ENCODE data around the gene FOSL1.
A peak's percentile ranks its signal among the peaks of the same experiment; 100 is the strongest.

FOSL1 gene

GRCh38 chr11:65919573-65920371 lies 19.6 kb upstream of the FOSL1 start:
- peak; percentile 78 for DNase-seq

- DNase-seq: peak; percentile 99
Measured at GRCh38 chr11:65919141-65919572, 19.0 kb upstream of the FOSL1 start, which contains the start of gene DRAP1. Gene DRAP1 (plus strand): TSS chr11:65919426. CDS start chr11:65919502, 76 bp downstream.

- DNase-seq: no peak
Measured at GRCh38 chr11:65918211-65919140, 18.3 kb upstream of the FOSL1 start, which contains the start of gene C11orf68. Gene C11orf68 (minus strand): TSS chr11:65919062. CDS start chr11:65919031, 31 bp downstream.

GRCh38 chr11:65917434-65918210 lies 17.4 kb upstream of the FOSL1 start:
- no peak for DNase-seq

GRCh38 chr11:65917077-65917433 lies 16.9 kb upstream of the FOSL1 start:
- no peak for DNase-seq

- no peak for DNase-seq
Measured at GRCh38 chr11:65916391-65916790, 16.2 kb upstream of the FOSL1 start.

DNA sequence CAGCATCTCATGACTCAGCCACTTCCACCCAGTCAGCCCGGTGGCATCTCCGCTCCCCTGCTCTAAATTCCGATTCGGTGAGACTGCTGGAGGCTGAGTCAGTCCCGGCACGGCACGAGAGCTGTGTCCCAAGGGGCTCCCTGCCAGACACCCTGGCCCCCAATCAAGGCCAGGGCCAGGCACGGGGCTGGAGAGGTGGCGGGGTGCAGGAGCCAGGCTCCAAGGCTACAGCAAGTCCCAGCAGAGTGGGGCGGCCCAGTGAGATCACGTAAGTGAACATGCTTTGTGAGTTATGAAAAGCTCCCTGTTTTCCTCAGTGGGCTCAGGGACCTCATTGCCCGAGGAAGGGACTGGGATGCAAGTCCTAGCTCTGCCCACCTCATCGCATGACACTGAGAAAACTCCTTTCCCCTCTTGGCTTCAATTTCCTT lies 15.6 kb upstream of the FOSL1 start:
- no peak for DNase-seq

DNA sequence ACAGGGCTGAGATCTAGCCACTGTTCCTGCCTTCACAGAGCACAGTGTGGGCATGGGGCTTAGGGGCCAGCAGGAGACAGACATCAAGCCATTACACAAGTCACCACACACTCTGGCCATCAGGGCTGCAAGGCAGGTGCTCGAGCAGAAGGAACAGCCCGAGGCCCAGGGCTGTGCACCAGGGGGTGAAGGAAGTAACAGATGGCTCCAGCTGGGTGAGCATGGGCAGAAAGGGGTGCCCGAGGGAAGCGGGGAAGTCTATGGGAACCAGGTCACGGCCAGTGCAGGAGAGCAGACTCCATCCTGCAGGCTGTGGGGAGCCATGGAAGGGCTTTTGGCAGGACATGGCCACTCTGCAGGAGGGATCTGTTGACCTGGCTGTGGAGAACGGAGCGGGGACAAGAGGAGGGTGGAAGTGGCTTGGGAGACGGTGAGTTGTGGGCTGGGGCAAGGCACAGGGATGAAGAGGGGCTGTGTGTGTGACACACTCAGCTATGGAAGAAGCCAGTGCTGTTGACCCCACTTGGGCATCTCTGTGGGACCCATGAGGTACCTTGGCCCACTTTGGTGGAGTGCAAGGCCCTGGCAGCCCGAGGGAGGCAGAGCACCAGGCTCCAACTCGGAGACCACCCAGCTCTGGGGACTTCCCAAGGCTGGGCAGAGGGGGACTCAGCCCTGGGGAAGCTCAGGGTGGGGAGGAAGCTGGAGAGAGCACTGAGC lies 15.1 kb upstream of the FOSL1 start:
- DNase-seq: no peak

DNA sequence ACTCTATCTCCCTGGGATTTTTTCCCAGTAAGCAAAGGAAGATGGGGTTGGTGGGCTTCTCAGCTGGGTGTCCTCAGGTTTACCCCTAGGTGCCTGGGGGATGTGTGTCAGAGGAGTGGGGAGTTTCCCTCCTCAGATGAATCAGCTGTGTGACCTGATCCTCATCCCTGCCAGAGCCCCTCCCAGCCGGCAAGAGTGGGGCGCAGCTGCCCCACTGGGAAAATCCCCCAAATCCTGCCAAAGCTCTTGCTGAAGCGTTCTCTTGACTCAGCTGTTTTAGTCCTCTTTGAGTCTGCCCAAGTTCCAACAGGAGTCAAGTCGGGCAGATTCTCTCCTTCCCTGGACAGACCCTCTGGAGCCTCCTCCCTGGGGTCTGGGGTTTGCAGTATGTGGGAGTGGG lies 12.7 kb upstream of the FOSL1 start:
- DNase-seq: no peak

- DNase-seq: no peak
Measured at GRCh38 chr11:65911682-65912568, 11.7 kb upstream of the FOSL1 start.

- DNase-seq: no peak
Measured at GRCh38 chr11:65907878-65908277, 7.7 kb upstream of the FOSL1 start.

- no peak for DNase-seq
Measured at GRCh38 chr11:65906602-65907001, 6.4 kb upstream of the FOSL1 start.

DNA sequence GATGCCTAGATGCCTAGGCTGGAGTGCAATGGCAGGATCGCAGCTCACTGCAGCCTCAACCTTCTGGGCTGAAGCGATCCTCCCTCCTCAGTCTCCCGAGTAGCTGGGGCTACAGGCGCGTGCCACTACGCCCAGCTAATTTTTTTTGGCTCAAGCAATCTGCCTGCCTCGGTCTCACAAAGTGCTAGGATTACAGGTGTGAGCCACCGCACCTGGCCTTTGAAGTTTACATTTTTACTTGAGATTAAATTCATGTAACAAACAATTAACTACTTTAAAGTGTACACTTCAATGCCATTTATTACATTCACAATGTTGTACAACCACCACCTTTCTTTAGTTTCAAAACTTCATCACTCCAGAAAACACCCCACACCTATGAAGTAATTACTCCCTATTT lies 3.5 kb upstream of the FOSL1 start:
- DNase-seq: no peak

DNA sequence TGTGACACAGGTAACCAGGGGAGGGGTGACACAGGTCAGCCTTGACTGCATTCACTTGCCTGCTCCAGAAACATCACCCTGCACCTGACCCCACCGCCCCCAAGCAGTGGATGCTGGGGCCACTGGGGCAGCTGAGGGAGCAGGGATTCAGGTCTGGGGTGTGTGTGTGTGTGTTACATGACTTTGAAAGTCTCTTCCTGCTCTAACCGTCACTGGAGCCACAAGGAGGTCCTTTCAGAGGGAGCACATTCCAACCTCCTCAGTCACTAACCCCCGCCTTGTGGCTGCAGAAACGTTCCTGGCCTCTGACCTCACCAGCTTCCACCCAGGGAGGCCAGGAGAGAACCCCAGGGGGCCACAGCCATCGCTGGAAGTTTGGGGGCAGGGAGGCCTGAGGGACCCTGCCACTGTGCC lies 2.9 kb upstream of the FOSL1 start:
- DNase-seq: no peak

DNA sequence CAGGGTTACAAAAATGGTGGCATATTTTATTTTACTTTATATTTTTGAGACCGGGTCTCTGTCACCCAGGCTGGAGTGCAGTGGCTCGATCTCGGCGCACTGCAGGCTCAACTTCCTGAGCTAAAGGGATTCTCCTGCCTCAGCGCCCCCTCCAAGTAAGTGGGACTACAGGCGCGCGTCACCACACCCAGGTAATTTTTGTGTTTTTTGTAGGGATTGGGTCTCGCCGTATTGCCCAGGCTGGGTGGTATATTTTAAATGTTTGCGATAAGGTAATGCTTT lies 652 bp upstream of the FOSL1 start:
- DNase-seq: no peak

DNA sequence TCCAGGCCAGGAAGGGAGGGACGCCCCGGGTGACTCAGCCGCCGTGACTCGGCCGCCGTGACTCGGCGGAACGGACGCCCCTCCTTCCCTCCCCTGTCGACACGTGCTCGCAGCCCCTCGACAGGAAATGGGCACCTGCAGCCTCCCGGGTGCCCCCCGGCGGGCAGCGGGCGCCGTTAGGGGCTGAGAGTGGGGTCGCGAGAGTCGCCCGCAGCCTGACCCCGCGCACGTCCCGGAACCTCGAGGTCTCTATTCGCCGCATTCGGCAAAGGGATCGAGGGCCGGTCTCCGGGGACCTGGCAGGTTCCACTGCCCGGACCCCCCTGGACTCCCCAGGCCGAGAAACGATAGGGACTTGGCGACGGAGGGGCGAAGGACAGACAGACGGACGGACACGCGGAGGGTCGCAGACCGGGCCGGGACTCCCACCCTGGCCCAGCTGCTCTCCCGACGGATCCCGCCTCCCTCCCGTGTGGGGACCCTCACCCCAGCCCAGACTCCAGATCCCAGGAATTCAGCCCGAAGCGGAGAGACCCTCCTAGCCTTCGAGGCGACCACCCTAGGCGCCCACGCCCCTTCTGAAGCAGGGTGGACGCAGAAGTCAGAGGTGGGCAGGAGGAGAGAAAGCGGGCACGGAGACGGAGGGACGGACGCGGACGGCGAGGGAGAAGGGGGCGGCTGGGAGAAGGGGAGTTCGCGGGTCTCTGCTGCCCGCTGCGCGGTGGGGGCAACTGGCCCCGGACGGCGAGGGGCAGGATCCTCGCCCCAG lies 648 bp downstream of the FOSL1 start:
- no peak for DNase-seq

DNA sequence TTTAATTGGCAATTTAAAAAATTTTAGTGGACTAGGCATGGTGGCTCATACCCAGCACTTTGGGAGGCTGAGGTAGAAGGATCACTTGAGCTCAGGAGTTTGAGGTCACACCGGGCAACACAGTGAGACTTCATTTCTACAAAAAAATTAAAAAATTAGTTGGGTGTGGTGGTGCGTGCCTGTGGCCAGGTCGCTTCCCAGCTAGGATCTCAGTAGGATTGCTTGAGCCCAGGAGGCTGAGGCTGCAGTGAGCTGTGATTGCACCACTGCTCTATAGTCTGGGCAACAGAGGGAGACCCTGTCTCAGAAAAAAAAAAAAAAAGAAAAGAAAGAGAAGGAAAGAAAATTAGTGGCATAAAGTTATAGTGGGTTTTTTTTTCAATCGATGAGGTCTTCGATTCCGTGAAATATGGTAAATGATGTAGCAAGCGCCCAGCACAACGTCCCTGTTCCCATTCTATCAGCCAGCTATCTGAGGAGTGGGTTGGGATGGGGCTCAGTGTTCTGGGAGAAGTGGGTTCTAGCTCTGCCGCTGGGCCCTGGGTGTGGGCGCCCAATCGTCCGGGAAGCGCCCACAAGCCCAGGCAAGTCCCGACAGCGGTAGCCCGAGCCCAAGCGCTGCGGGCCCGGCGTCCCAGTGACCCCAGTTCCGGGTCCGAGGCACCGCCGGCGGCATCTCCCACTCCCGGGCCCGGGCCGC lies 1.4 kb downstream of the FOSL1 start:
- DNase-seq: no peak

GRCh38 chr11:65897020-65897471 lies 3.1 kb downstream of the FOSL1 start:
- no peak for DNase-seq

- DNase-seq: no peak
Measured at GRCh38 chr11:65896034-65896999, 3.9 kb downstream of the FOSL1 start.
